B cell (primary cell): ENCODE data around the gene GPAT3. TPM values are rescaled to one million over a fixed set of nuclear protein-coding genes. Genes with fewer than 3 reads are reported as not detected.

Experiments
- ATAC-seq: fragments of 200-7000 bp; cut with Tn5 transposase; one replicate; pipeline ENCODE4 v1.10.0; 2021; ENCODE audit warnings: low read depth, mild to moderate bottlenecking, moderate number of reproducible peaks, moderate library complexity
- CTCF ChIA-PET: fragments of 350-600 bp; sonication (Branson Sonifier 250); formaldehyde crosslinking; loops from one replicate; lab custom pipeline; 2021; ENCODE audit warnings: antibody characterized with exemption, inconsistent platforms; lab: Charles Lee
- POLR2A ChIA-PET: fragments of 350-600 bp; sonication (Branson Sonifier 250); formaldehyde crosslinking; loops from one replicate; lab custom pipeline; 2021; ENCODE audit warnings: antibody characterized with exemption; lab: Charles Lee
- DNase-seq: peaks from one replicate; pipeline ENCODE4 v3.0.0; 2013
- H2AFZ ChIP-seq: 2 replicates; pipeline ENCODE4 v1.6.1; 2012; ENCODE audit warnings: mild to moderate bottlenecking, low read depth, low read length; ENCODE audit not compliant: insufficient read depth, poor library complexity, severe bottlenecking
- H3K27ac ChIP-seq, 2 donors: 1 replicate in 1 of 2; 2 replicates in 1 of 2; pipeline ENCODE4 v1.5.1; 2012 to 2013; ENCODE audit warnings: low read length in 2 of 2, mild to moderate bottlenecking in 2 of 2, moderate library complexity in 1 of 2
- H3K27me3 ChIP-seq, 4 experiments: fragments of 200-600 bp in 1 of 4; sonication (generic) in 1 of 4; replicated peaks in 1 of 4; 1 replicate in 2 of 4; 2 replicates in 2 of 4; pipeline versions ENCODE4 v1.6.1 to v1.7.0; 2013 to 2016; ENCODE audit warnings: low read length in 3 of 4, mild to moderate bottlenecking in 2 of 4, mixed read lengths in 1 of 4, moderate library complexity in 1 of 4; ENCODE audit not compliant: insufficient read depth in 4 of 4, control insufficient read depth in 3 of 4; ENCODE audit errors: control extremely low read depth in 1 of 4
- H3K36me3 ChIP-seq, 2 experiments: replicated peaks in 1 of 2; 1 replicate in 1 of 2; 2 replicates in 1 of 2; pipeline versions ENCODE4 v1.6.1 to v1.7.1; 2013; ENCODE audit warnings: low read length in 1 of 2; ENCODE audit not compliant: insufficient read depth in 2 of 2, control insufficient read depth in 1 of 2; ENCODE audit errors: control extremely low read depth in 1 of 2, extremely low read depth in 1 of 2
- H3K4me1 ChIP-seq, 2 donors: fragments of 200-600 bp in 1 of 2; sonication (generic) in 1 of 2; 1 replicate in 1 of 2; 2 replicates in 1 of 2; pipeline versions ENCODE4 v1.5.1 to v1.6.1; 2013 to 2017; ENCODE audit warnings: low read length in 2 of 2; ENCODE audit not compliant: control insufficient read depth in 2 of 2, insufficient read depth in 2 of 2
- H3K4me2 ChIP-seq: replicated peaks from 2 replicates; pipeline ENCODE3; 2012; ENCODE audit warnings: mild to moderate bottlenecking, low read depth, low read length; ENCODE audit not compliant: poor library complexity, severe bottlenecking
- H3K4me3 ChIP-seq, 5 experiments: fragments of 200-600 bp in 1 of 5; sonication (generic) in 1 of 5; 1 replicate in 3 of 5; 2 replicates in 2 of 5; pipeline versions ENCODE4 v1.5.1 to v1.7.0; 2011 to 2016; ENCODE audit warnings: low read length in 4 of 5, mild to moderate bottlenecking in 4 of 5, low read depth in 2 of 5, control low read depth in 1 of 5, moderate library complexity in 1 of 5; ENCODE audit not compliant: insufficient read depth in 1 of 5; ENCODE audit errors: control extremely low read depth in 1 of 5, extremely low read depth in 1 of 5
- H3K79me2 ChIP-seq: fragments of 200-600 bp; sonication (generic); one replicate; pipeline ENCODE4 v1.6.0; 2016; ENCODE audit warnings: low read length; ENCODE audit not compliant: control insufficient read depth, insufficient read depth
- H3K9ac ChIP-seq: fragments of 200-600 bp; sonication (generic); 2 replicates; pipeline ENCODE4 v1.6.1; 2017; ENCODE audit warnings: mild to moderate bottlenecking, low read length, moderate library complexity
- H3K9me3 ChIP-seq, 3 donors: one replicate each; pipeline versions ENCODE4 v1.6.1 to v1.7.1; 2013; ENCODE audit warnings: low read length in 2 of 3; ENCODE audit not compliant: control insufficient read depth in 2 of 3, insufficient read depth in 1 of 3; ENCODE audit errors: control extremely low read depth in 1 of 3
- H4K20me1 ChIP-seq: 2 replicates; pipeline ENCODE4 v1.6.0; 2012; ENCODE audit warnings: mild to moderate bottlenecking, low read length; ENCODE audit not compliant: insufficient read depth, control insufficient read depth, poor library complexity, severe bottlenecking
- H3K27ac Mint-ChIP-seq: one replicate; pipeline ENCODE4 v1.8.0; 2021; ENCODE audit warnings: mixed read lengths
- H3K27me3 Mint-ChIP-seq: one replicate; pipeline ENCODE4 v1.8.0; 2021; ENCODE audit warnings: mixed read lengths
- H3K4me1 Mint-ChIP-seq: one replicate; pipeline ENCODE4 v1.8.0; 2021; ENCODE audit warnings: mixed read lengths
- H3K4me3 Mint-ChIP-seq: one replicate; pipeline ENCODE4 v1.8.0; 2021; ENCODE audit warnings: mixed read lengths
- H3K9me3 Mint-ChIP-seq: one replicate; pipeline ENCODE4 v1.8.0; 2022; ENCODE audit warnings: mixed read lengths; ENCODE audit not compliant: insufficient read depth
- EZH2 ChIP-seq: IDR thresholded peaks from 2 replicates; pipeline ENCODE4 v1.6.1; 2012; ENCODE audit warnings: borderline replicate concordance, low read depth, mild to moderate bottlenecking, moderate library complexity, low read length; ENCODE audit not compliant: insufficient read depth, poor library complexity, severe bottlenecking
- WGBS: methylation state at CpG from one replicate; pipeline ENCODE4 v1.1.5; 2013; ENCODE audit warnings: missing lambda C conversion rate; ENCODE audit not compliant: insufficient coverage; 5-methylcytosine and 5-hydroxymethylcytosine counted together
- intact Hi-C: fragments of 100-400 bp; cut with micrococcal nuclease; formaldehyde crosslinking; loops from one replicate; pipeline ENCODE4 v1.10.0; 2022
- polyA plus RNA-seq: library from polyadenylated mRNA; depleted of rRNA; stranded (reverse); fragments of >200 nt; gene quantifications from 2 replicates; pipeline ENCODE4 v1.2.3, GENCODE V29; 2012
- total RNA-seq, 2 donors: library from RNA; stranded (reverse); fragments of 120-200 nt in 1 of 2; gene quantifications; 1 replicate in 1 of 2; 2 replicates in 1 of 2; pipeline versions ENCODE4 v1.2.3 to v1.2.4, GENCODE V29; 2013 to 2022
- TF ChIP-seq, protein P1 (sequence below): fragments of 200-600 bp; IDR thresholded peaks from one replicate; pipeline ENCODE4 v1.8.0; 2022; ENCODE audit warnings: antibody characterized with exemption, mild to moderate bottlenecking

GPAT3 gene
- total and polyA plus RNA-seq, 2 donors (not counting 1 experiment from before 2014, with no cell fraction given) = 0.06 to 0.89 TPM

DNA sequence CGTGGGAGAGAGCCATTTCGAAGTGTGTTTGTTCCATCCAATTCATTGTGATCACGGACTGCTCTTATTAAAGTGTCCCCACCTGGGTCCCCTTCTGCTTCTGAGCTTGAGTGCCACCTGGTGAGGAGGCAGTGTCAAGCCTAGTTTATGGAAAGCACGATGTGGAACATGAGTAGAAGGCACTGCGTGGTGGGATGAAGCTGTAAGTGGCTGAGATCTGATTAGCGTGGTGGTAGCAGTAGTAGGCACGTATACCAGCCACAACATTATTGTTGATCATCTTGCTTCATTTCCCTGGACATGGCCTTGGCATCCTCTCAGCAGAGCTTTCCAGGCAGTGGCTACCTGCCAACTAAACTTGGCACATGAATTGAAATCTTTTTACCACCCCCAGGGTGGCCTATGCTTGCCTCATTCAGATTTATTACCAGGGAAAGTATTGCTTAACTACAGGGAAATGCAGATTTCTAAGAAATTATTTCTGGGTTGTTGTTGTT lies 46.4 kb downstream of the GPAT3 start:
- TF ChIP-seq EZH2 = no peak
- TF ChIP-seq, protein P1, sequence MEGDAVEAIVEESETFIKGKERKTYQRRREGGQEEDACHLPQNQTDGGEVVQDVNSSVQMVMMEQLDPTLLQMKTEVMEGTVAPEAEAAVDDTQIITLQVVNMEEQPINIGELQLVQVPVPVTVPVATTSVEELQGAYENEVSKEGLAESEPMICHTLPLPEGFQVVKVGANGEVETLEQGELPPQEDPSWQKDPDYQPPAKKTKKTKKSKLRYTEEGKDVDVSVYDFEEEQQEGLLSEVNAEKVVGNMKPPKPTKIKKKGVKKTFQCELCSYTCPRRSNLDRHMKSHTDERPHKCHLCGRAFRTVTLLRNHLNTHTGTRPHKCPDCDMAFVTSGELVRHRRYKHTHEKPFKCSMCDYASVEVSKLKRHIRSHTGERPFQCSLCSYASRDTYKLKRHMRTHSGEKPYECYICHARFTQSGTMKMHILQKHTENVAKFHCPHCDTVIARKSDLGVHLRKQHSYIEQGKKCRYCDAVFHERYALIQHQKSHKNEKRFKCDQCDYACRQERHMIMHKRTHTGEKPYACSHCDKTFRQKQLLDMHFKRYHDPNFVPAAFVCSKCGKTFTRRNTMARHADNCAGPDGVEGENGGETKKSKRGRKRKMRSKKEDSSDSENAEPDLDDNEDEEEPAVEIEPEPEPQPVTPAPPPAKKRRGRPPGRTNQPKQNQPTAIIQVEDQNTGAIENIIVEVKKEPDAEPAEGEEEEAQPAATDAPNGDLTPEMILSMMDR = peak; percentile 22
- H2AFZ ChIP-seq = peak overlapping the region; percentile 51
- H3K27ac ChIP-seq = peak overlapping the region; percentile 28 to 39
- H3K79me2 ChIP-seq = no peaks in the 10 kb centered on the region
- peak overlapping the region; percentile 55 for H3K4me2 ChIP-seq
- peak overlapping the region in 3 of 5 experiments; percentile 16 to 45 (median 33) for H3K4me3 ChIP-seq
- peak overlapping the region; percentile 75 for H3K4me3 Mint-ChIP-seq
- H3K36me3 ChIP-seq = no peaks in the 10 kb centered on the region
- H3K27me3 ChIP-seq = no peaks in the 10 kb centered on the region
- H3K4me1 ChIP-seq = peaks cover 14 to 17% of the 10 kb centered on the region in 2 donors
- ChIA-PET CTCF (interaction anchor here (0.7 to 2.2 kb wide), 16 partner anchors 11 to 571 kb away, joined by 3 to 16 read pairs (median 4); partner anchors contain the start of gene COQ2), POLR2A (no interaction called here)
- ATAC-seq (peak; percentile 63), DNase-seq (no peak)
- H3K4me1 Mint-ChIP-seq = peaks cover 19% of the 10 kb centered on the region
- H3K27me3 Mint-ChIP-seq = no peaks in the 10 kb centered on the region
- peak overlapping the region; percentile 80 for H3K27ac Mint-ChIP-seq
- no peaks in the 10 kb centered on the region for H3K9me3 Mint-ChIP-seq
- 24% methylated on average over 7 of the region's 7 CpGs for WGBS
- H3K9me3 ChIP-seq = no peaks in the 10 kb centered on the region
- peak overlapping the region; percentile 8 for H3K9ac ChIP-seq
- intact Hi-C loops = loop anchor here (2.0 to 5.0 kb wide), 3 partner anchors 46 to 74 kb away; partner anchors contain the start of gene GPAT3
- H4K20me1 ChIP-seq = no peaks in the 10 kb centered on the region

DNA sequence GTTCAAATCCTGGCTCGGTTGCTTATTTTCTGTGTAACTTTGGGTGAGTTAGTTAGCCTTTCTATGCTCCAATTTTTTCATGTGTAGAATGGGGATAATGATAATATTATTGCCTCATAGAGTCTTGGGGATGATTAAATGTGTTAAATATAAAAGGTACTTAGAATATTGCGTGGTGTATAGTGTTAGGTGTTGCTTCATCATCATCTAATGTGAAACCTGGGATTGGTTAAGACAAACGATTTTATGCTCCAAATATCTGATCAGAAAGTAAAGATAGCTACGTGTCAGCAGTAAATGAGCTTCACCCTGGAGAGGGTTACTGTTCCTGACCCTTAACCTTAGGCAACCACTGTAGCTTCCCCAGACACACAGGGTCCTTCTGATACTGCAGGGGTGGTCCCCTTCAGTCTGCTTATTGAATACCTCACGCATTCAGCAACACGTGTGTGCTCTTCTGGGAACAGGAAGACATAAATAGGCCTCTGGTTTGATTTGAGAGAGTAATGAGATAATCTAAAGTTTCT lies 50.1 kb downstream of the GPAT3 start:
- no peak for DNase-seq
- 100% methylated on average over 2 of the region's 6 CpGs for WGBS
- Histone ChIP-seq H4K20me1 (no peaks in the 10 kb centered on the region), H3K27me3 (no peaks in the 10 kb centered on the region), H3K79me2 (no peaks in the 10 kb centered on the region), H3K4me2 (no peak overlapping the region), H3K9ac (no peak overlapping the region), H3K9me3 (no peaks in the 10 kb centered on the region), H2AFZ (no peak overlapping the region), H3K4me3 (no peak overlapping the region), H3K27ac (no peak overlapping the region), H3K4me1 (peaks cover 14 to 17% of the 10 kb centered on the region in 2 donors), H3K36me3 (no peaks in the 10 kb centered on the region)
- TF ChIP-seq EZH2 = no peak
- TF ChIP-seq, protein P1 = no peak
- Mint-ChIP-seq H3K4me3 (no peak overlapping the region), H3K9me3 (no peaks in the 10 kb centered on the region), H3K27ac (no peak overlapping the region), H3K27me3 (no peaks in the 10 kb centered on the region), H3K4me1 (peaks cover 18% of the 10 kb centered on the region)
- intact Hi-C loops = no loop called here
- ChIA-PET POLR2A (no interaction called here), CTCF (no interaction called here)
- no peak for ATAC-seq
